Measurements from ENCODE around the gene HLA-DOA. TPM values are rescaled to one million over a fixed set of nuclear protein-coding genes. Genes with fewer than 3 reads are reported as not detected.

The HLA-DOA gene
- total and polyA plus RNA-seq, 3 experiments from 2014 or later, result 6.7 to 12.0 (median 6.9) TPM

GRCh38 chr6:33019372-33019771, 10.0 kb upstream of the HLA-DOA start:
- Mint-ChIP-seq H3K27ac (peak overlapping the region in 6 of 8 donors; percentile 46 to 96 (median 80)), H3K4me3 (peak overlapping the region; percentile 36 to 91 (median 80)), H3K4me1 (peaks cover 25 to 29% (median 26%) of the 10 kb centered on the region in 3 donors), H3K27me3 (peaks cover 5 to 6% of the 10 kb centered on the region in 2 donors), H3K9me3 (no peaks in the 10 kb centered on the region), H3K36me3 (no peaks in the 10 kb centered on the region)
- H3K4me1 ChIP-seq (ENCODE audit: insufficient read depth, low read length), result peaks cover 18% of the 10 kb centered on the region
- CTCF ChIA-PET, result interaction anchor here (1.4 to 2.2 kb wide), 3 partner anchors 117 to 229 kb away, joined by 3 to 7 read pairs (median 4); partner anchors contain the start of gene TAP2
- no peak overlapping the region for H3K27ac ChIP-seq (ENCODE audit: low read depth, low read length)
- H3K9me3 ChIP-seq (ENCODE audit: low read length), result no peaks in the 10 kb centered on the region
- POLR2A ChIA-PET, result interaction anchor here (0.7 to 1.0 kb wide), 3 partner anchors 10 to 174 kb away, joined by 3 to 4 read pairs (median 3); no protein-coding TSS in a partner anchor
- H3K4me3 ChIP-seq (ENCODE audit: low read length), result peak overlapping the region; percentile 43
- no peak for DNase-seq
- no peaks in the 10 kb centered on the region for H3K36me3 ChIP-seq (ENCODE audit: insufficient read depth, low read length)
- no peaks in the 10 kb centered on the region for H3K27me3 ChIP-seq (ENCODE audit: insufficient read depth, low read length, poor library complexity, severe bottlenecking)

GRCh38 chr6:33018904-33019303, 9.5 kb upstream of the HLA-DOA start:
- Histone ChIP-seq H3K9me3 (ENCODE audit: low read length) (no peaks in the 10 kb centered on the region), H3K36me3 (ENCODE audit: insufficient read depth, low read length) (no peaks in the 10 kb centered on the region), H3K4me3 (ENCODE audit: low read length) (peak overlapping the region; percentile 43), H3K4me1 (ENCODE audit: insufficient read depth, low read length) (peaks cover 18% of the 10 kb centered on the region), H3K27ac (ENCODE audit: low read depth, low read length) (no peak overlapping the region), H3K27me3 (ENCODE audit: insufficient read depth, low read length, poor library complexity, severe bottlenecking) (no peaks in the 10 kb centered on the region)
- ChIA-PET CTCF (interaction anchor here (1.1 to 2.2 kb wide), 5 partner anchors 70 to 230 kb away, joined by 3 to 7 read pairs (median 4); partner anchors contain the start of gene TAP2), POLR2A (interaction anchor here (0.7 to 1.1 kb wide), 4 partner anchors 9 to 891 kb away, joined by 3 to 4 read pairs (median 4); partner anchors contain the start of gene ATF6B)
- Mint-ChIP-seq H3K9me3 (no peaks in the 10 kb centered on the region), H3K4me1 (peaks cover 25 to 29% (median 26%) of the 10 kb centered on the region in 3 donors), H3K4me3 (peak overlapping the region; percentile 36 to 91 (median 80)), H3K36me3 (no peaks in the 10 kb centered on the region), H3K27me3 (peaks cover 5 to 6% of the 10 kb centered on the region in 2 donors), H3K27ac (peak overlapping the region in 6 of 8 donors; percentile 46 to 96 (median 78))
- DNase-seq, result peak in 3 of 5 donors; percentile 27 to 37 (median 37)

- no peak overlapping the region for H3K27ac ChIP-seq (ENCODE audit: low read depth, low read length)
Measured at GRCh38 chr6:33018418-33018817, 9.0 kb upstream of the HLA-DOA start.

GRCh38 chr6:33017694-33018353, 8.4 kb upstream of the HLA-DOA start:
- H3K27me3 ChIP-seq (ENCODE audit: insufficient read depth, low read length, poor library complexity, severe bottlenecking), result no peaks in the 10 kb centered on the region
- Mint-ChIP-seq H3K27me3 (peaks cover 5 to 8% of the 10 kb centered on the region in 2 donors), H3K4me1 (peaks cover 25 to 29% (median 26%) of the 10 kb centered on the region in 3 donors), H3K36me3 (peaks cover 0 to 1% (median 0%) of the 10 kb centered on the region in 3 donors), H3K9me3 (no peaks in the 10 kb centered on the region), H3K27ac (peak overlapping the region in 1 of 8 donors; percentile 96), H3K4me3 (peak overlapping the region in 1 of 7 donors; percentile 91)
- DNase-seq, result no peak
- peaks cover 18% of the 10 kb centered on the region for H3K4me1 ChIP-seq (ENCODE audit: insufficient read depth, low read length)
- H3K9me3 ChIP-seq (ENCODE audit: low read length), result no peaks in the 10 kb centered on the region
- ChIA-PET CTCF (interaction anchor here (1.1 to 2.2 kb wide), 3 partner anchors 71 to 231 kb away, joined by 3 to 7 read pairs (median 5); no protein-coding TSS in a partner anchor), POLR2A (interaction anchor here (1.1 kb wide), 1 partner anchor 890 kb away, joined by 4 read pairs; the partner anchor contains the start of gene ATF6B)
- H3K27ac ChIP-seq (ENCODE audit: low read depth, low read length), result no peak overlapping the region
- H3K36me3 ChIP-seq (ENCODE audit: insufficient read depth, low read length), result no peaks in the 10 kb centered on the region
- no peak overlapping the region for H3K4me3 ChIP-seq (ENCODE audit: low read length)

More at GRCh38 chr6:33018418-33018817, 9.0 kb upstream of the HLA-DOA start:
- Mint-ChIP-seq H3K4me3 (peak overlapping the region in 2 of 7 donors; percentile 5 to 91), H3K27ac (peak overlapping the region in 3 of 8 donors; percentile 3 to 96 (median 48)), H3K36me3 (no peaks in the 10 kb centered on the region), H3K27me3 (peaks cover 5 to 6% of the 10 kb centered on the region in 2 donors), H3K4me1 (peaks cover 25 to 29% (median 26%) of the 10 kb centered on the region in 3 donors), H3K9me3 (no peaks in the 10 kb centered on the region)
- Histone ChIP-seq H3K27me3 (ENCODE audit: insufficient read depth, low read length, poor library complexity, severe bottlenecking) (no peaks in the 10 kb centered on the region), H3K4me3 (ENCODE audit: low read length) (no peak overlapping the region), H3K36me3 (ENCODE audit: insufficient read depth, low read length) (no peaks in the 10 kb centered on the region), H3K4me1 (ENCODE audit: insufficient read depth, low read length) (peaks cover 18% of the 10 kb centered on the region), H3K9me3 (ENCODE audit: low read length) (no peaks in the 10 kb centered on the region)
- ChIA-PET CTCF (interaction anchor here (1.1 to 2.2 kb wide), 4 partner anchors 71 to 230 kb away, joined by 3 to 7 read pairs (median 4); partner anchors contain the start of gene TAP2), POLR2A (interaction anchor here (1.0 to 1.1 kb wide), 2 partner anchors 9 to 890 kb away, joined by 3 to 4 read pairs; partner anchors contain the start of gene ATF6B)
- DNase-seq, result no peak

- no peak for DNase-seq
- no peaks in the 10 kb centered on the region for H3K36me3 ChIP-seq (ENCODE audit: insufficient read depth, low read length)
- peaks cover 5 to 8% of the 10 kb centered on the region in 2 donors for H3K27me3 Mint-ChIP-seq
- peaks cover 0 to 1% (median 0%) of the 10 kb centered on the region in 3 donors for H3K36me3 Mint-ChIP-seq
- ChIA-PET POLR2A (no interaction called here), CTCF (interaction anchor here (1.1 to 2.0 kb wide), 5 partner anchors 10 to 231 kb away, joined by 3 to 8 read pairs (median 4); no protein-coding TSS in a partner anchor)
- H3K9me3 ChIP-seq (ENCODE audit: low read length), result no peaks in the 10 kb centered on the region
- no peak overlapping the region for H3K27ac Mint-ChIP-seq
- H3K9me3 Mint-ChIP-seq, result no peaks in the 10 kb centered on the region
- peak overlapping the region in 1 of 7 donors; percentile 37 for H3K4me3 Mint-ChIP-seq
- H3K4me1 Mint-ChIP-seq, result peaks cover 25 to 29% (median 26%) of the 10 kb centered on the region in 3 donors
- no peak overlapping the region for H3K27ac ChIP-seq (ENCODE audit: low read depth, low read length)
- H3K4me3 ChIP-seq (ENCODE audit: low read length), result no peak overlapping the region
- peaks cover 18% of the 10 kb centered on the region for H3K4me1 ChIP-seq (ENCODE audit: insufficient read depth, low read length)
- no peaks in the 10 kb centered on the region for H3K27me3 ChIP-seq (ENCODE audit: insufficient read depth, low read length, poor library complexity, severe bottlenecking)
Measured at GRCh38 chr6:33017018-33017417, 7.6 kb upstream of the HLA-DOA start.

- no peak overlapping the region for H3K27ac ChIP-seq (ENCODE audit: low read depth, low read length)
- Mint-ChIP-seq H3K4me1 (peaks cover 25 to 29% (median 26%) of the 10 kb centered on the region in 3 donors), H3K27me3 (peaks cover 5 to 8% of the 10 kb centered on the region in 2 donors), H3K4me3 (no peak overlapping the region), H3K9me3 (no peaks in the 10 kb centered on the region), H3K27ac (no peak overlapping the region), H3K36me3 (peaks cover 0 to 1% (median 0%) of the 10 kb centered on the region in 3 donors)
- POLR2A ChIA-PET, result no interaction called here
- no peaks in the 10 kb centered on the region for H3K36me3 ChIP-seq (ENCODE audit: insufficient read depth, low read length)
- no peaks in the 10 kb centered on the region for H3K27me3 ChIP-seq (ENCODE audit: insufficient read depth, low read length, poor library complexity, severe bottlenecking)
- no peak overlapping the region for H3K4me3 ChIP-seq (ENCODE audit: low read length)
- H3K9me3 ChIP-seq (ENCODE audit: low read length), result no peaks in the 10 kb centered on the region
- H3K4me1 ChIP-seq (ENCODE audit: insufficient read depth, low read length), result peaks cover 18% of the 10 kb centered on the region
- no peak for DNase-seq
- CTCF ChIA-PET, result interaction anchor here (0.6 to 3.7 kb wide), 10 partner anchors 9 to 665 kb away, joined by 3 to 24 read pairs (median 4); no protein-coding TSS in a partner anchor
Measured at GRCh38 chr6:33015798-33016197, 6.4 kb upstream of the HLA-DOA start.

GRCh38 chr6:33014841-33015634, 5.6 kb upstream of the HLA-DOA start:
- Mint-ChIP-seq H3K4me1 (peaks cover 25 to 26% (median 26%) of the 10 kb centered on the region in 3 donors), H3K27ac (peak overlapping the region in 1 of 8 donors; percentile 78), H3K9me3 (no peaks in the 10 kb centered on the region), H3K27me3 (peaks cover 5% of the 10 kb centered on the region in 2 donors), H3K36me3 (peaks cover 0 to 1% (median 0%) of the 10 kb centered on the region in 3 donors), H3K4me3 (peak overlapping the region in 1 of 7 donors; percentile 0)
- no peak overlapping the region for H3K4me3 ChIP-seq (ENCODE audit: low read length)
- ChIA-PET POLR2A (no interaction called here), CTCF (interaction anchor here (0.6 to 3.7 kb wide), 20 partner anchors 10 to 664 kb away, joined by 3 to 24 read pairs (median 4); partner anchors contain the start of gene HSD17B8)
- H3K36me3 ChIP-seq (ENCODE audit: insufficient read depth, low read length), result no peaks in the 10 kb centered on the region
- peak in 4 of 5 donors; percentile 42 to 75 (median 66) for DNase-seq
- no peak overlapping the region for H3K27ac ChIP-seq (ENCODE audit: low read depth, low read length)
- H3K9me3 ChIP-seq (ENCODE audit: low read length), result no peaks in the 10 kb centered on the region
- peaks cover 18% of the 10 kb centered on the region for H3K4me1 ChIP-seq (ENCODE audit: insufficient read depth, low read length)
- no peaks in the 10 kb centered on the region for H3K27me3 ChIP-seq (ENCODE audit: insufficient read depth, low read length, poor library complexity, severe bottlenecking)
